Stimulated activated CD4-positive, alpha-beta T cell treated with anti-CD3 and anti-CD28 coated beads, Interleukin-1b, Interleukin-23, amount 100 ng/mL, for 1 hour (primary cell): ENCODE results near the gene NCAM1.

ENCODE experiments used
- DNase-seq, 2 donors: peaks; one replicate each; pipeline ENCODE4 v3.0.0-alpha.2; 2020; ENCODE audit warnings: low read depth in 2 of 2

The NCAM1 gene

DNA sequence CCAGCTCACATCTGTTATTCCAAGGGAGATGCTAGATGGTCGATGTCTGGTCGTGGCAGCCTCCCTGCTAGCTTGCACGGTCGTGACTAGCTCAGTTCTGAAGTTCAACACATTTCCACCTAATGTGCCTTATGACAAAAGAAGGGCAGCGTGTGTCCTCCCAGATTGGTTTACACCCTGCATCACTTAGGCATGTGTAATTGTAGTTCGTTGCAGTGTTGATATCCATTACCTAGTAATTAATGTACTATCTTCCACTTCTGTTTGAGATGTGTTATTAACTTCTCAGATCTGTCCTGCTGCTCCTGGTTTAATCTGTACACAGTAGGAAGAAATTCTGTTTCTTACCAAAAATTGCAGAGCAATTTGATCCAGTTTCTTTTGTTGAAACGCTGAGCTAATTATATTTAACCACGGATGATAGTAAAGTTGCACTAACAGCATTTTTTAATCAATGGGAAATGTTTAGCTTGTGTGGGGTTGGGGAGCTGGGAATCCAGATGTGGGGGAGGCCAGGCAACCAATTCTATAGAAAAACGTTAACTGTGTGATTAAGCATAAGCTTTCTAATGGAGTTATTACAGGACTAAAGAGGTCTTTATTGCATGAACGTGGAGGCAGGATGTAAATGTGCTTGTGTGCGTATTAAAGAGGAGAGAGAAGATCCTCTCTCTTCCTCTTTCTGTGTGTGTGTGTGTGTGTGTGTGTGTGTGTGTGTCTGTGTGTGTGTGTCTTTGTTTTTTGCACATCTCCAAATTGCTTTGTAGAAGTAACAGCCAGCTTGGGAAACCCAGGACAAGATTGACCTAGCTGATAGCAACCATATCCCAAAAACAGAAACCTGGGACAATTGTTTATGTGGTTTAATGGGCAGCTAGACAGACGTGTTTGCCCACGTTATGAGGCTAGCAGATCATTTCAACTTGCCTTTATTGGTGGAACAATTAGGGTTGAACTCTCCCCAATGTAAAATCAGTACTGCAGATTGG is 207.4 kb downstream of the NCAM1 start:
- DNase-seq, result no peak

- DNase-seq, result no peak
Observed at GRCh38 chr11:113172382-113172951, 211.2 kb downstream of the NCAM1 start.

DNA sequence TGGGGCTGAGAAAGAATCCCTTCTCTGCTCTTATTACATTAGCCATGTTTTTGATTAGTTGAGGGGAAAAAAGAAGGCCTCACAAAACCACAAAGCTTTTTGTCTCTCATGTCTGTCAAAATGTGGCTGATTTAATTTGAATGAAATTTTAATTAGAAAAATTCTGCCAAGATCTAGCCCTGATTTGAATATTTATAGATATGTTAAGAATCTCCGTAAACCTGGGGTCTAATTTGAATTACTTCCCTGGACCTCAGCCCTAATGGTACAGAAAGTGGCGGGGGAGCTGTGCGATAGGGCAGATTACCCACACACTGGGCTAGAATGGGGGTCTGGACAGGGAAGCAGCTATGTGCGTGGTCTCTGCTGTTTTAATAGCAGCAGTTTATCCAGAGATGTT is 211.9 kb downstream of the NCAM1 start:
- no peak for DNase-seq

DNA sequence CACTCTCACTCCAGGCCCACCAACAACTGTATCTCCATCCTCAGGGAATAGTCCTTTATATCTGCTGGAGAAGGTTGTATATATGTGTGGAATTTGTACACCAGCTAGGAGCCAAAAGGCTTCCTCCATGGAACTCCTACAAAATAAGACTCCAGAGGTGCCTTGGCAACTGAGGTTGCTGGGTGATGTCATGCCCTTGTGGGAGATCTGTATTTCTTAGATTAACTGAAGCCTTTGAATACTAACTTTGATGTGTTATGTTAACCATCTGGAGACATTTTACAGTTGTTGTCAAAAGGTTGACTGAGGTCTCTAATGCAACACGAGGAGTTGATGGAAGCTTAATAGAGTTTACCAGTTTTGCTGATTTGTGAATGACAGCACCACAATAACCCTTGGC is 213.7 kb downstream of the NCAM1 start:
- no peak for DNase-seq

DNA sequence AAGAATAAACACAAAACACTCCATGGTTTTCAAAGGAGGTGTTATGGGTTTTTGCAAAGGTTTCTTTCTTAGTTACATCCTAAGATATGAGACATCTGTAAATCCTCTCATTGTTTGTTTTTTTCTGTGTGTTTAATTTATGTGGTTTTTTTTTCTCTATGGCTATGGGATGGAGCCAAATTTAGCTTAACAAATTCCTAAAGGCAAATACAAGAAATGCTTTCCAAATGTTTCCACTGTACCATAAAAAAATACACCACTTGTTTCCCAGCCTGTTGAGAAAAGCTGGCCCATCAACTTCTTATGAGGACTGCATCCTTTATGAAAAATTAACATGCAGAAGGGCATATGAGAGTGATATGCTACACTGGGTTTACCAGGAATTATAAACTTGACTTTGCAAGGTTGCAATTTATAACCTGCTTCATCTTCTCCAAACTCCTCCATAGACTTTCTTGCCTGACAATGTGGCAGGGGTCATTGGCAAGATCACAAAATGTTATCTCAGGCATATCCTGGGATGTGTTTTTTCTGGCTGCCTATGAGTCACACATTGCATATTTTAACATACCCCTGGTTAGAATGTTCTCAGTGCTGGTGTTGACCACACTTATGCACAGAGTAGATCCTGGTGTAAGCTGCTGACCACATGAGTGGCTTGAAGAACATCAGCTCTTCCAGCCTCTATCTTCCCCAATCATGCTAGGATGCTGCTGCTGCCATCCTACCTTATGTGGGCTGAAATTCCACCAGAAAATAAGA is 215.6 kb downstream of the NCAM1 start:
- no peak for DNase-seq

GRCh38 chr11:113177671-113178070 is 216.5 kb downstream of the NCAM1 start:
- DNase-seq, result no peak

DNA sequence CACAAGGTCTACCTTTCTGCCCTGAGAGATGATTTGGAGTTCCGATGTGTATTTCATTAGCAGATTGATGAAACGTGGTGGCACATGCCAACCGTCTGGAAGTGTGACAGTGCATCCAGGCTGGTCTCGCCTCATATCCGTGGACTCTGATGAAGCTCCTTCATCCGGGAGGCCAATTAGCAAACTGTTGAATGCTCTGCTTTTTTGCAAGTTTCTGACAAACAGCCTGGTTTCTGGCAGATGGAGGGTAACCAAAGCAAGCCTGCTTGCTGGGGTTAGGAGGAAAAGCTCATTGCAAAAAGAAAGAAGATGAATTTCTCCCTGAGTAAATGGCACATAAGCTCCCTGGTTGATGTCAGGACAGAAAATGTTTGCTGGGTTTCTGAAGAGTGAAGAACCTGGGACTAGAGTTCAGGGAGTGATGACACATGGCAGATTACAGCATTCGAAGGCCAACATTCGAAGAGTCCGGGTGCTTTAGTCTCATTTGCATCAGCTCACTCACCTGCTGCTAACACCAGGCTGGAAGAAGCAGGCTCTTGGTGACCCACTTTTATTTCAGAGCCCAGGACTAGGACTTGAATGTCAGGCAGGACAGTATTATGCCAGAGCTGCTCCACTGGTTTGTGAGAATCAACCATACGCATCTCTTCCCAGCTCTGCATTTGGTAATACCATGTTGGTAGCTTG is 217.3 kb downstream of the NCAM1 start:
- DNase-seq, result no peak

DNA sequence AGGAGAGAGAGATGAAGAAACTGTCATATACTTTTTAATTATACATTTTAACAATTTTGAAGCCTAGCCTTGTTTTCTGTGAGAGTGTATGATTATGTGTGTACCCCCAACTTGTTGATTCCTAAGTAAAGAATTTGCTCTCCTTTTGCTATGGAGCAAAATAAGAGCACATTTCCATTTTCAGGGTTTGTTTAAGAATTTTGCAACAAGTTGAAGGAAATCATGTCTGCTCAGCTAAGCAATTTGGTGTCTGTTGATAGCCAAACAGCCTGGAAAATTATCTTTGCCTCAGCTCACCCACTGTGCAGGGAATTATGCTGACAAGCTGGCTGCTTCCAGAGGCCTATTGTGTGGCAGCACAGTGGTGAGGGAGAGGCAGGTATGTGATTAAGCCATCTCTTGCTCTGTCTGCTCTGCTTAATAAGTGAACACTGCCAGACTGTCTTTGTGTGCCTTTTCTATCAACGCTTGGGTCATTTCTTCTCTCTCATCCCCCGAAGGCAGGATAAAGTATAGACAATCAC is 218.0 kb downstream of the NCAM1 start:
- no peak for DNase-seq

DNA sequence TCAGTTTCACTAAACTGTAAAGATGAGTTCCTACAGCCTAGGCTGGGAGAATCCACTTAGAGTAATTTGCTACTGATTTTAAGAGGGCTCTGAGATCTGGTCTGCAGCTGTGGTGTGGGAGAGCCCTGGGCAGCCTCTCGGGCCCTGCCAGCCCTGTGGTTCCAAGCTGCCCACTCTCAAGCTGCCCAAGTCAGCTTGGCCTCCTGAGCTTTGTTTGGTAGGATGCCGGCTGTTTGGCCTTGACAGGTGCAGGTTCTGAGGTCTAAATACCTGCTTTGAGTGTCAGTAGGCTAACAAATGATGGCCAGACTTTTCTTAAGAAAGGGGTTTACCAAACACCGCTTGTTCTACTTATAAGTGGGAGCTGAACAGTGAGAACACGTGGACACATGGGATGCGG is 219.9 kb downstream of the NCAM1 start:
- DNase-seq, result no peak

- DNase-seq, result no peak
Observed at GRCh38 chr11:113182288-113182687, 221.1 kb downstream of the NCAM1 start.

DNA sequence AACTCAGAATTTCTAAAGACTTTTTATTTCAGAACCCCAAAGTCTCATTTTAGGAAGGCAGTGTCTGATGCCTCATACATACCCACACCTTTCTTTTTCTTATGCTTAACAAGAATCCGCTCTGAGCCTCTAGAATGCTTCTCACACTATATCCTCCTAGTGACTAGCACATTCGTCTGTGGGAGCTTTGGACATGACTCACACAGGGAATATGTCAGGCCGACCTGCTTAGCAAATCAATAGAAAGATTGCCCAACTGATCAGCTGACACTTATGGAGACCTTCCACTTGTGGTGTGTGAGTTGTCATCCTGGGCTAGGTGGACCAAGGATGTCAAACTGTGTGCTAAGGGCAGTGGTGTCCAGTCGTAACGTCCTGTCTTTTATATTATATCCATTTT is 223.3 kb downstream of the NCAM1 start:
- no peak for DNase-seq

- no peak for DNase-seq
Observed at GRCh38 chr11:113188371-113188834, 227.2 kb downstream of the NCAM1 start.

DNA sequence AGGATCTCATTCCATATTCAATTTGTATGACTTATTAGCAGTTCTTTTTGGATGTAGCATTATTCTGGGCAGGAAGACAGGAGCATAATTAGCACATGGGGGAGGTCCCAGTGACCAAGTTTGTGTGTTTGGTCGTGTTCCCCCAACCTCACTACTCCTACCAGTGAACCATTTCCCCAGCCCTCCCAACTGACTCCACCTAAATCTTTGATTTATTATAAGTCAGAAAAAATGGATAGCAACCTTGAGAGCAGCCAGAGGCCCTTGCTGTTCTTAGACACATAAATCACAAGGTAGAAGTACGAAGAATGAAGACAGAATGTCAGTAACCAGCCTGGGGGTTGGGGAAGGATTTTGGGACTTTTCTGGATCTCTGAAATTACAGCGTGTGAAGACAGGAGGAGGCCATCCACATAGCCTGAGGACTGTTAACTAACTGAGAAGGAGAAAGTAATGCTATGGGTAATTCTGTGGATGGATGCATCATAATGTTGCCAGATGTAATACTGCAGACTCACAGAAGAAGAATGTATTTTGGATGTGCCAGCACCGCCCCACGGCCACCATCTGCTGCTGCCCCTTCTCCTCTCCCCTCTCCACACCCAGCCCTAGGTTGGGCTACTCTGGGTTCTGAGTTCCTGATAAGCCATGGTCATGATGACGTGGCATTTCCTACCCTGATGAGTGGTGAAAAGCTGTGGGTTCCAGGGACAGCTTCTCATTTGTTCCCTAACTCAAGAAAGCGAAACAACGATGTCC is 228.9 kb downstream of the NCAM1 start:
- no peak for DNase-seq

DNA sequence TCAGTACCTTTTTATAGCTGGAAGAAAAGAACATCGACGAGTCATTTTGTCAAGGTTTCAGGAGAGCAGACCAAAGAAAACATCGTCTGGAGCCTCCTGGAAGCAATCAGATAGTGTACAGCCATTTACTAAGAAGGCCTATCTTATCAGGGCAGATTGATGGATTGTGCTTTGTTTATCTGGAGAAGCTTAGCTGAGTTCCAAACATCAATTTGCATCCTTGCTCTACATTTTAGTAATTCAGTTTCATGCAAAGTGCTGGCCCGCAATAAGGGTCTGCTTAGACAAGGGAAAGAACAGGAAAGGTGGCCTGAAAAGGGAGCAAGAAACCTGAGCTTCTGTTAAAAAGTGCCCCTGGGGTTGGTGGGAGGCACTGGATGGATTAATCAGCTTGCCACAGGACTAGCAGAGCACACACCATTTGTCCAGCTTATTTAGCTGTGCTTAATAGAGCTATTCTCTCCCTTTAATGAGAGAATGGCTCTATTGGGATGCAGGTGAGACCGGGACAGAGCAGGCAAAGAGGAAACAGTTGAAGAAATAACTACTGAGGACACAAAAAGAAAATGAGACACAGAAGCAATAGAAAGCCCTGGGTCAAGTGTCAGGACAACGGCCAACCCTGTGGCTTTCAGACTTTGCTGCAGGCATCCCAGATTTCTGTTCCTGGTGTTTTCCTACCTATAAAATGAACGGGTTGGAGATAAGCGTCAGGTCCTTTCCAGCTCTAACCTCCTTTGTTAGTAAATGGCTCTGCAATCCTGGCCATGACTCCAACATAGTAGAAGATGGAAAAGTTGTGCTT is 231.1 kb downstream of the NCAM1 start:
- DNase-seq, result no peak

DNA sequence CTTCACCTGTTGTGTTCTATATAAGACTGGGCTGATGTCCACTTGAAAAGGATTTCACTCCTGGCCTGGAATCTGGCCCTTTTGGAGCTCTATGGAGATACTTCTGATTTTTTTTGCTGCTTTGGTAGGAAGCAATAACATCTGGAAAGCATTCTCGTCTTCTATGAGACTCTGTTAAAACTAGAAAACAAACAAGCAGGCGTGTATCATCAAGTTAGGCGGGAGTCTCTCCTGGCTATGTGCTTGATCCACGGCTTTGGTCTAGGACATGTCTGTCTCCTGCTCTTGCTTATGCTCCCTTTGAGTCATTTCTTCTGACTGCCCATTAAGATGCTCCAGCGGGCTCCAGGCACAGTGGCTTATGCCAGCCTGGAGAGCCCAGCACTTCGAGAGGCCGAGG is 231.8 kb downstream of the NCAM1 start:
- DNase-seq, result no peak

DNA sequence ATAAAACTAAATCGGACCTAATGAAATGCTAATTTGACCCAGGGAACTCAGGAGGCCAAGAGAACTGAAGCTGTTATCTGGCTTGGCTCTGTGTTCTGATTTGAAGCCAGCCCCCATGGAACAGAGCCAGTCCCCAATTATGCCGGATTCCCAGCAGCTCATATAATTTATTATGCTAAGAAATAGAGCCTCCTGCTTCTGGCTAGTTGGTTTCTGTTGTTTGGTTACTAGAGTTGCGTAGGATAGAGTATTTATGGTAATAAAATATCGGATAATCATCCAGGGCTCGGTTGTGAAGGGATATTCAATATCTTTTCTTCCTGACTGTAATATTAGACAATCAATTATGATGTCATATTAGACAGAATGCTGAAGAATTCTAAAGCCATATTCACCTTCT is 232.7 kb downstream of the NCAM1 start:
- no peak for DNase-seq

- DNase-seq, result no peak
Observed at GRCh38 chr11:113195728-113196127, 234.5 kb downstream of the NCAM1 start.

DNA sequence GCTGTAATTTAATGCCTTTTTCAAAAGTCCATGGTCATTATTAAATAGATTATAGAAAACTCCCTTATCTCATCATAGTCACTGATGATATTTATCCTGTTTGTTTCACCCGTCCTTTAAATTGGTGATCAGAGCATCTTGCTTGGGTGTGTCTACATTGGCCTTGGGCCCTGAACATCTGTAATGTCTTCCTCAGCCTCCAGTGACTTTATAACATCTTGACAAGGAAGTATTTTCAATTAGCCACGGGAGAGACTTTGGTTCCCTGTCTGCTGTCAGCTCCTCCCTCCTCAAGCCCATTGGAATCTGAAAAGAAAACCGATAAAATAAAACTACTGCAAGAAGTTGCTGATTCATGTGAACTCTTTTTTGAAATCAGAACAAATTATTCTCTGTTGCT is 236.2 kb downstream of the NCAM1 start:
- DNase-seq, result no peak

DNA sequence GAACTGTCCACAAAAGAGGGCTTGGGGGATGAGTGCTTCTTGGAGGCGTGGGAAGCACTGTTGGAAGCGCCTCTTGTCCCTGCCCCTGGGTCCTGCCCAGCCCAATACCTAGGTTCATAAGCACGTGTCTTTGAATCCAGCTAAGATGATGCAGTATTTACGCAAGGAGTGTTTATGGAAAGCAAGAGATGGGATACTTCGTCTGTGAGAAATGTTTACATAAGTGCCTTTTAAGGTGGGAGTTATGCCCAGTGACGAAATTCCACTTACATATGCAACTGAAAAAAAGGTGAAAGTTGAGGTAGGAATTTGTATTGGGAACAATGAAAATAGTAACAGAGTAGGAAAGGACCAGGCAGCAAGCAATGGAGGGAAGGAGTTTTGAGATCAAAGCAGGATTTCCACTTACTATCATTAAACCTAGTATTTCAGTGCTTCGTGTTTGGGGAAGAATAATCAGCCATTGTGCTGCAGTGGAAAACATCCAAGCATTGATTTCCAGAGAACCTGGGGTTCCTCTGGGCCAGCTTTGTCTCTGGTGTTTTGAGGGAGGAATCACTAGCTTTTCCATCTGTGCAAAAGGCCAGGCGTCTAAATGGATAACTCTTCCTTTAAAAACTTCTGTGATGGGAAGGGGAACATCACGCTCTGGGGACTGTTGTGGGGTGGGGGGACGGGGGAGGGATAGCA is 237.9 kb downstream of the NCAM1 start:
- no peak for DNase-seq
